ENCODE data around the gene SH3RF3.

Gene SH3RF3

DNA sequence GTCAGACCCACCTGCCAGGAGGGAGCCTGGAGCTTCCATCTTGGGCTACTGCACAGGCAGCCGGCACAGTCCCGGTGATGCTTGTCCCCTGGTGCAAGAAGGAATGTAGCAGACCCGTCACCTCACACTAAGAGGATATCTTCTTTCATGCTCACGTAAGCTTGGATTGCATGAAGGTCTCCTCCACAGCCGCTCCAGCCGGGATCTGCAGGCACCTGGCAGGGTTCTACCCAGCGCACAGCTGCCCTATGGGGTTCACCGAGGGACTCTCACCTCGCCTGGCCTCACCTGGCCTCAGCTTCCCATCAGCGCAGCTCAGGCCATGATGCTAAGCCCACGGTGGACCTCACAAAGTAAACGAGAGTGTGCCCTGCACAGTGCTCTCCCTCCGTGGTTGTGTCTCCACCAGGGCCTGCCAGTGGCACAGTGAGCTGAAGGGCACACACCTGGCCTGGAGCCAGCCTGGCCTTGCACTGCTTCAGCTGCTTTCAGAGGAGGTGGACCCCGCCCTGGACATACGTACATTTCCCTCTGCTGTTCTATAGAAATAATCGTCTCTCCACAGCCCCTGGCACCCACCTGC lies 245.6 kb downstream of the SH3RF3 start:
- intact Hi-C loops (cut with DNase I): no loop called here
- peak in 2 of 10 donors; percentile 8 to 58 for DNase-seq

DNA sequence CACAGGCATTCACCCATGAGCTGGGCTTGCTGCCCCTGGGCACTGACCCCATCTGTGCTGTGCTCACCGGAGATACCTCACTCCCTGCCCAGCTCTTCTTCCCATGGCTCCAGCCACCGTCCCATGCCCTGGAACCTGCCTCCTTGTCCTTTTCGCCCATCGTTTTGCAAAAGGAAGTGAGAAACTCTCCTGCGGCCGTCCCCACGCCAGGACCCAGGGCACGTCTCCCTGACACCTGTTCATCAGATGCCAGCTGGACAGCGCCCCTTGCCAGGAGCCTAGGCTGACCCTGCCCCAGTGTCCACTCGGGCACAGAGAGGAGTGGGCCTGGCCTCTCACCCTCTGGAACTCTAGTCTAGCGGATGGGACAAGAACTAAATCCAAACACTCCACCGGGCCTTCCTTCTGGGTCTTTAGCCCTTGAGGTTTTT lies 246.1 kb downstream of the SH3RF3 start:
- peak in 2 of 10 donors; percentile 7 to 37 for DNase-seq
- intact Hi-C loops (cut with DNase I): no loop called here

DNA sequence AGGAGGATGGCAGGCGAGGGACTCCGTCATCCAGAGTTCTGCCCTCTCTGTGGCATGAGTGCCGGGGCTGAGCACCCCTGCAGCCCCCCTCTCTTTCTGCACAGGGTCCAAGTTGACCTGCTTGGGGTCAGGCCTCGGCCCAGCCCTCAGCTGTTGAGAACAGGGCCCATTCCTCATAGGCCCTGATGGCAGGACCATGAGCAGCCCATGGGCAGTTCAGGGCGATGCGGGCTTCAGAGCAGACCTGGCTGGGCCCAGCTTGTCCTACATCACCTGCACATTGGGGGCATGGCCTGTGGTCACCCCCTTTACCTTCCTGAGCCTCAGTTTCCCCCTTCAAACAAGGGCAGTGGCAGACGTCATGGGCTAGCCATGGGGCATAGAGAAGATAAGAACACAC lies 246.7 kb downstream of the SH3RF3 start:
- intact Hi-C loops (cut with DNase I): no loop called here
- peak in 2 of 10 donors; percentile 6 to 27 for DNase-seq

DNA sequence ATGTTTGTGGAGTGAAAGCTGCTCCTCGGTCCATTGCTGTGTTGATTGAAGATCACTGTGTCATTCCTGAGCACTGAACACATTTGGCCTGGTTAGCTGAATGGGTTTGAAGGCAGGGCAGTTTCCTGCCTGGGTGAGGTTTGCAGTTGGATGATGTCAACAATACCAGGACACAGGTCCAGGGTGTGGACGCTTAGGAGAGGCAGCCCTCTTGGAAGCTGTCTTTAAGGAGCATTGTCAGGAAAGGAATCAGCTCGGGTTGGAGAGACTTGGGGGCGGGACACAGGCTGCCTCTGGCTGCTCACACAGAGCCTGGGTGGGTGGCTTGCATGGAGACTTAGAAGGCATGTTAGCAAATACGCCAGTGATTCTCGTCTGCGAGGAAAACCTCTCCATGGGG lies 247.1 kb downstream of the SH3RF3 start:
- intact Hi-C loops (cut with DNase I): no loop called here
- DNase-seq: peak in 5 of 10 donors; percentile 5 to 88 (median 55)

DNA sequence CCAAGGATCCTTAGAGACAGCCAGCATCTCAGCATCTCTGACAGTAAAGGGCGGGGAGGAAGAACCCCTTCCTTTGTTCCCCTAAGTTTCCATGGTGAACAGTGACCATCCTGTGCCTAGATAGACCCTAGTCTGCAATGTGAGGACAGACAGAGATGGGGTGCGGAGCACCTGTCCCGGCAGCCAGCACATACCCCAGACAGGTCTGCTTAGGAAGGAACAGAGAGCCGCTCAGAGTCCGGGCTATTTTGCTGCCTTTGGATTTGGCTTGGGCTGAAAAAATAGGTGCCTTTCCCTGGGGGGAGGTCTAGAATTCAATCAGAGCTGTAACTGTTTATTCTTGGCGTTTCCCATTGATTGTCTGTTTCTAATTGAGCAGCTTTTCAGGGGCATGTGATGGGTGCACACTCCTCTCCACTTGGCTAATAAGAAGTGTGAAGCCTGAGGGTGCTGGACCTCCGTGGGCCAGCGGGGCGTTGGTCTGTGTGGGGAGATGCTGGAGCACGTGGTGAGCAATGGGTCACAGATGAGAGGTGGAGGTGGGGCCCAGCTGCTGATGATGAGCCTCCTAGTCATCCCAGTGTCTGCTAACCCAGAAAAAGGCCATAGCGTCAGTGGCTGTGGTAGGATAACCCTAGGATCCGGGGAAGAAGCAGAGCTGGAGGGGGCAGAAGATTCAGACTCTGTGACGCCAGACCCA lies 247.9 kb downstream of the SH3RF3 start:
- peak in 2 of 10 donors; percentile 2 to 41 for DNase-seq

DNA sequence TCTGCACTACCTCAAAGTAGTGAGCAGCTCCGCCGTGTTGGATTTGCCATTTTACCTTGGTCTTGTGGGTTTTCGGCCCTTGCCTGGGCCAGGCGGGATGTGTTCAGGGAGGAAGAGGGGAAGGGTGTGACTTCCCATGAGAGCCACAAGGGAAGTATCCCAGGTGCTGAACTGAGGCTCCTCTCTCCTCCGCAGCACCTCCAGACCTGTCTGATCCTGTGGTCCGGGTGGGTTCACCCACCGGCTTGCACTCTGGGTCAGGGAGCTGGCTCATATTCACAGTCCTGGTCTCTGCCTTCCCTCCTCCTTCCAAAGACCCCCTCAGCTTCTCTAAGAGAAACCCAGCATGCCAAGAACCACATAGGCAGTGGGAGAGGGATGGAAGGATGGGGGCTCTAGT lies 249.0 kb downstream of the SH3RF3 start:
- intact Hi-C loops (cut with DNase I): no loop called here
- peak in 2 of 10 donors; percentile 4 to 31 for DNase-seq

More for the DNA sequence above, 247.9 kb downstream of the SH3RF3 start:
- intact Hi-C loops (cut with DNase I): no loop called here

DNA sequence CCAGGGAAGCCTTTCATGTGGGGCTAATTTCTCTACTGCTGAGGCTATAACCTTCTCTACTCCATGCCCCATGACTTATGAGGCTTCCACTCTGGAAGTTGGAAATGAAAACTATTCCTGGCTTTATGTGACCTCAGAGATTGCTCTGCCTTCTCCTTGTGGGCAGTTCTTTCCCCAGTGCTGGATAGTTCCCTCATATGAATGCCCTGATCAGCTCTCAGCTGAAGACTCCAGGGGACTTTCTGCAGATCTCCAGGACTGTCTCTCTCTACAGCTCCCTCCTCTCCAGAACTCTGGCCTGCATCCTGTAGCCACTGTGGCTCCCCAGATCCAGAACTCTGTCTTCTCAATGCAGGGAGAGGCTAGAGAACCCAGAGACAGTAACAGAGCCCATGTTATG lies 249.7 kb downstream of the SH3RF3 start:
- peak in 1 of 10 donors; percentile 26 for DNase-seq
- intact Hi-C loops (cut with DNase I): no loop called here

DNA sequence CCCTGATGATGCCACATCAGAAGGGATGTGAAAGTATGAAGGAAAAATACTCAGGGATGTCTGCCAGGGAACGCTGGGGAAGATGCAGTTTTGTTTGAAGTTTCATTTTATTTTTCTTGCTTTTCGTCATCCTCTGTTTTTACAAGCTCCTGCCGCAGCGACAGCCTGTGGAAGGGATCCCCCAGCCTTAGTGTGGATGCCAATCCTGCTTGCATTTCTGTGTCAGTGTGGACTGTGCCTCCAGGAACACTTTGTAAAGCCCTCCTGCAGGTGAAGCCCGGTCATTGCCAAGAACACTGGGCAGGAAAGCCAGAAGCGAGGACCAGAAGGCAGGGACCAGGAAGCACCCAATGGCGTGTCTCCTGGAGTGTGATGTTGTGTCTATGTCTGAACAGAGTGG lies 250.5 kb downstream of the SH3RF3 start:
- peak in 1 of 10 donors; percentile 6 for DNase-seq
- intact Hi-C loops (cut with DNase I): no loop called here

DNA sequence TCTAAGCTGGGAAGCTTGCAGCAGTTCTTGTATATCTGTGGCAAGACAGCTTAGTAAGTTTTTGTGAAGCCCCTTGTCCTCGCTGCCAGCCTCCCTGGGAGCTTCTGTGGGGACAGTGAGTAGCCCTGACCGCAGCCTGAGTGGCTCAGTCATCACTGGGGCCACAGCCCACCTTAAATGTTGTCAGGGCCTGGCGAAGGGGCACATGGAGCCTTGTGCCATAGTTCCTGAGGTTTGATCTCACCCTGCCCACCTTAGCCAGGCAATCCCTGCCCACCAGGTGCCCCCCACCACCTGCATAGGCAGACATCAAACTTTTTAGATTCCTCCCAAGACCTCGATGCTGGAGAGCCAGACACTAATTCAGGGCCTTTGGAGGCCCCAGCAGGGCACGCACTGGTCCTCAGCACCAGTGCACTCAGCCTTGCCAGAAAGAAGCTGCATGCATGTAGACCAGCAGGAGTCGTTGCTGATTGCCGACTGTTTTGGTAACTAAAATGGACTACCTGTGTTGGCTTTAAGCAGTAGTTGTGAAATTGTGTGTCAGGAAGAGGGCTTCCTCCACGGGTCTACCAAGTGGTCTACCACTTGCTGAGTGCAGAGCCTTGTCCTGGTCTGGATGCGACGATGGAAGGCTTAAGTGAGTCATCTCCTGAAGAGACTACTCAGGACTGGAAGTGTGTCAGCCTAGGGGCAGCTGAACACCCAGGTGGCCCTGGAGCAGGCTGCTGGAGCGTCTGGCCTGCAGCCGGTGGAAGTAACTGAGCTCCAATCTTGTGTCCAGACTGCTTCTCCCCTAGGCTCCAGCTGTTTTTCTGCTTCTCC lies 251.7 kb downstream of the SH3RF3 start:
- DNase-seq: peak in 5 of 10 donors; percentile 1 to 59 (median 5)

DNA sequence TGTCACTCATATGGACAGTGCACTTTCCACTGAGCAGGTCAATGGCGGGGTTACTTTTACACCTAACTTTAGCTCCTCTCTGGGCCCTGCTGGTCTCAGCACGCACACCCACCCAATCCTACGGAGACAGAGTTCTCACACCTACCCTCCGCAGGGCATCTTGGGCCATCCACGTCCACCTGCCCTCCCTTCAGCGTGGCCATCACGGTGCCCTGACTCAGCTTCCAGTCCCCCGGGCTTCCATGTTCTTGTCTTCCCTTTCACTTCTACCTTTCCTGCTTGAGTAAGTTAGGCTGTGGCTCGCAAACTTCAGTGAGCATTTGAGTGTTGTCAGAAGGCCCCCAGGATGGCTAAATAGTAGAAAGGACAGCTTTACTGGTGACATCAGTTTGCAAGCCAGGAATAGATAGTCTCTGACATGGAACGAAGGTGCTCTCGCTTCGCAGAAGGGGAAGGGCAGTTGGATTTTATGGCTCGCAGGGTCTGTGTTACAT lies 252.4 kb downstream of the SH3RF3 start:
- intact Hi-C loops (cut with DNase I): no loop called here
- DNase-seq: peak in 2 of 10 donors; percentile 6 to 24

More for the DNA sequence above, 251.7 kb downstream of the SH3RF3 start:
- intact Hi-C loops (cut with DNase I): no loop called here

DNA sequence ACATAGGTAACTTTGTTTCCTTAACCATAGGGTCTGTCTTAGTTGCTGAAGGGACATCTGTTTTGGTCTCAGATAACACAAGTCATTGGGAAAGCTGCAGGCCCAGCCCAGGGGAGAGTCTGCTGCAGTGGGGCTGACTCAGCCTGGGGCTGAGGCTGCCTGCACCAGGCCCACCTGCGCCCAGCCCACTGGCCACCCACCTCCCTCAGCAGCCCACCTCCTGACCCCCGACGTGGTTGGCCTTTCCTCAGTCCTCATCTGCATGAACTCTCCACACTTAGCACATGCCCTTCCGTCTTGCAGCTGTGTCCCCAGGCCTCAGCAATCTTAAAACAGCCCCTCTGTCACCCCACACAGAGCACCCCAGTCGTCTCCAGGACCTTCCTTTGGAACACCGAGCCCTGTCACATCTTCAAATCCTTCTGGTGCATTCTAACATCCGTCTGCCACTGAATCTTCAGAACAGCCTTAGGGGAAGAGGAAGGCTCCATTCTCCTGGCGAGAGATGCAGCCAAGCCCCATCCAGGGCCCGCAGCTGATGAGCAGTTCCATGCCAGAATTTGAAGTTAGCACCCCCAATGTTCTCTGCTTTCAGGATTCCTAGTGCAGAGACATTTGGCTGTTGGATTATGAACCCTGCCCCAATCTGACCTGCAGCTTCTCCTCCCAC lies 253.4 kb downstream of the SH3RF3 start:
- intact Hi-C loops (cut with DNase I): no loop called here
- peak in 3 of 10 donors; percentile 1 to 58 (median 8) for DNase-seq

DNA sequence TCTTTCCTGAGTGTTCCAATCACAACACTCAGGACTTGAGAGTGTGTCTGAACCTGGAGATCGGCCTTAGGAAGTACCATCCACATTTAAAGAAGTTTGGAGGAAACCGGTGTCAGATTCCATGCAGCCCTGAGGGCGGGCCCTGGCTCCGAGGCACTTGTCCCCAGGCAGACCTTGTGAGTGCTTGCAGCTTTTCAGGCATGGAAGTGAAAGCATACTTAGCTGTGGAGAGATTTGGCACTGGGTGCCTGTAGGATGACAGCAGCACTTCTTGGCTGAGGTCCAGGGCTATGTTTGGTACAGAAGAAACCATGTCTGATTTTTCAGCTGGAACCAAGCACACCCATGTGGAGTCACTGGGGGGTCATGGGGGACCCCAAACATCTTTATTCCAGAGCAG lies 253.9 kb downstream of the SH3RF3 start:
- intact Hi-C loops (cut with DNase I): no loop called here
- DNase-seq: peak in 7 of 10 donors; percentile 13 to 88 (median 40)

DNA sequence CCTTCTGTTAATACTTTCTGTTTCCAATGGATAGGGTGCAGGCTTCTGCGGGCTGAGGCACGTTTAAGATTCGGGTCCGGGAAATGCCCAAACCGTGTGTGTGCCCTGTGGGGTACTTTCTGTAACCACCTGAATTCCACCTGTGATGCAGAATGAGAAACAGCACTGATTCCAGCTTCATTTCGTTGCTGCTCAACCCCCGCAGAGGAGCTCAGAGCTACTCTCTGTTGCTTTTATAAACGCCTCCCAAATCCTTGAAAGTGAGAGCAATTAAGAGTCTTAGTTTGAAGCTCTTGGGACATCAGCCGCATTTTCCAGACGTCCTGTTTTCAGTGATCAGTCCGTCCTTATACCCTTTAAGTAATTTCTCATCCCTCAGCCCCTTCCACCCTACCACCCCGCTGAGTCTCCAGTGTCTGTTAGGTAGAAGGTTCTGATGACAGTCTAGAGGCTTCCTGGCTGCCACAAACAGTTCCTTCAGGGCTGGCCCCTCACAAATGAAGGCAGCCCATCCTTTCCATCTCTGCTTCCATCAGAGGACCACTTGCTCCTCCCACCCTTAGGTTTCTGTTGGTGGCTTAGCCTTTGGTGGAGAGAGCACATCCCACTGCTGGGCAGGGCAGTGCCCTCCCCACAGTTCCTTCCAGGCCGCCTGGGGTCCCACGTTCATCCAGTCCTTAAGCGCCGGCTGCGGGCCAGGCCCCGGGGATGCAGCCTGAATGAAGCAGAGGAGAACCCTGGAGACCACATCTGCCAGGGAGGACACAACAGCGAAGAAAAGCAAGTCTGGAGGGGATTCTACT lies 254.7 kb downstream of the SH3RF3 start:
- intact Hi-C loops (cut with DNase I): no loop called here
- peak in 4 of 10 donors; percentile 1 to 64 (median 13) for DNase-seq

DNA sequence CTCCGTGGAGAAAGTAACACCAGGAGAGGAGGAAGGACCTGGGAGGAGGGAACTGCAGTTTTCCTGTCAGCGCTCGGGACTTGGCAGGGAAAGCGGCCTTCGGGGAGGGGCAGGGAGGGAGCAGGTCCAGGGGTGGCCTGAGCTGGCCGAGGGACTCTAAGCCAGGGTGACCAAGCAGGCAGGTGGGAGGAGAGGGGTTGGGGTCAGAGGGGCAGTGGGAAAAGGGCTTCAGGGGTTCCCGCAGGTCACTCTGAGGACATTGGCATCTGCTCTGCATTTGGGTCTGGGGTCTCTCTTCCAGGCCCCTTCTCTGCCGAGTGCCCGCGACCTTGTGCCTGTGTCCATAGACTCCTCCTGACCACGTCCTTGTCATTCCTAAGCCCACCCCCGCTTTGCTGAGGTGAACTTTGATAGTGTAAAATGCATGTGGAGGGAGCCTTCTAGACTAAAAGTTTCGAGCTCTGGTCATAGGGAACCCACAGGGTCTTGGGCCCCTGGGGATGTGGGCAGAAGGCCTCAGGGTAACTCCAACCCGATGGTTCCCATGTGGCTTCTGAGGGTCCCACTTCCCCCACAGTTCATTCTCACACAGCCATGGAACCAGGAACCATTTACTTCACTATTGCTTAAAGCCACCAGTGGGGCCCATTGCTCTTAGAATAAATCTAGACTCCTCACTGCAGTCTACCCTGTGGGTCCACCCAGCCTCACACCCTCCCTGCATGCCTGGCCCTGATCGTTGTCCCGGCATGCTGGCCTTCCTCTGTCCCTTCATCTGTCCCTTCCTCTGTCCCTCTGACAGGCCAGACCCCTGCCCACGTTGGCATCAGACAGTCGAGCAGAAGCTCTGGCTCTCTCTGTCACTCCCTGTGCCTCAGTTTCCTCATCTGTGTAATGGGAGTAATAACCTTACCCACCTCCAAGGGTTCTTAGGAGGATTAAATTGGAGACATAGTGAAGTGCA lies 255.6 kb downstream of the SH3RF3 start:
- peak in 3 of 10 donors; percentile 6 to 77 (median 77) for DNase-seq
- intact Hi-C loops (cut with DNase I): no loop called here

DNA sequence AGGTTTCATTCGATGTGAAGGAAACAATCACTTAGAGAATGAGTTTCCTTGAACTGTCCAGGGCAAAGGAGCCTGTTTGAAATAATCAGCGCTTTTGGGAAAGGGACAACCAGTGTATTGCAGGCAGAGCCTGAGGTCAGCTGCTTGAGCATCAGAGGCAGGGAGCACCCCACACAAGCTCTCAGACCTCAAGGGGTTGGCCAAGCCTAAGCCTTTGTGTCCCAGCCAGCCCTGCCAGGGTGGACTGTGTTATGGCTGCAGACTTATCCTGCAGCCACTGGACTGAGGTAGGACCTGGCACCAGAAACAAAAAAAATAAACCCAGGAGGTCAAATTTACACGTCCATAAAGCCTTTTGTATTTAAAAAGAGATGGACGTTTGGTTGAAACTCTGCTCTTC lies 256.5 kb downstream of the SH3RF3 start:
- intact Hi-C loops (cut with DNase I): no loop called here
- peak in 3 of 10 donors; percentile 32 to 81 (median 36) for DNase-seq

DNA sequence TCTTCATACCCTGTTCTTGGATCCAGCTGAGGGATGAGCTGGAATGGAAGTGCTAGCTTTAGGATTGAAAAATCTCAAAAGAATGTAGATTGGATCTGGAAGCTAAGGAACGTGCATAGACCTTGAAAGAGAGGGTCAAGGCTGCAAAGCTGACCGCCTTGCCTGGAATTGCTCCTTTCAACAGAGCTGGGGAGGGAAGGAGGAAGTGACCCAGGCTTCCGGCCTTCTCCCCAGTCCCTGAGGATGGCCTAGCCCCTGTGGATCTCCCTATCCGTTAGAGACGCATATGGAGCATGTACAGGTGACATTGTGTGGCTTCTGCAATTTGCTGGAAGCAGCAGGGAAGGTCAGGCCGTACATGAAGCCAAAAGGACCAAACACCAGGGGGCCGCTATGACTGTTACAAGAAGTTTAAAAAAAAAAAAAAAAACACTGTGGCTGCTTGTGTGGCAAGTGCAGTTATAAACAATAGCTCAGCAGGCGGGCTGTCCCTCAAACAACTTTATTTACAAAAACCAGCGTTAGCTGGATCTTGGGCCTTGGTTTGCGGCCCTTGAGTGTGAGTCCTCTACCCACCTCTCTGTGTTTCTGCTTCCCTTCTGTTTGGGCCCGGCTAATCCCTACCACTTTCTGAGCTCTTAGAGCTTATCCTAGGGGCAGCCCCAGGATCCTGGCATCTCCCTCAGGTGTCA lies 257.1 kb downstream of the SH3RF3 start:
- intact Hi-C loops (cut with DNase I): no loop called here
- DNase-seq: peak in 4 of 10 donors; percentile 4 to 45 (median 30)

DNA sequence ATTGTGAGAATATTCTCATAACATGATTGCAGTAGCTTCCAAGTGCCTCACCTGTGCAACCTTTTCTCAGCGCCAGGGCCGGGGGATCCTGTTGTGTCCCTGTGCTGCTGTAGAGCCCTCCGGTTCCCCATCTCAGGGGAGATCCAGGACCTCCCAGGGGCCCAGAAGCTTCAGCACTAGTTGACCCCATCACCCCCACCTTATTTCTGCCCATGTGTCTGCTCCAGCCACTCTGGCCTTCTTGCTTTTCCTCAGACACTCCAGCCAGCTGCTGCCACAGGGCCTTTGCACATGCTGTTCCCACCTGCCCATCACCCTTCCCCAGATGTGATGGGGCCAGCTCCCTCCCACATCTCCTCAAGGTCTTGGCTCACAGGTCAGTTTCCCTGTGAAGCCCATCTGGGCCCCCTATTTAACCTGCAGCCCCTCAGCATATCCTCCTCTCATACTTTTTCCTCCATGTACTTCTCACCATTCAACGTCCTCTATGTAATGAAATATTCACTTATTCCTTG lies 258.3 kb downstream of the SH3RF3 start:
- intact Hi-C loops (cut with DNase I): no loop called here
- peak in 3 of 10 donors; percentile 43 to 53 (median 44) for DNase-seq
